Endodermal cell (in vitro differentiated cells): ENCODE data around the gene LMTK2. TPM values are rescaled to one million over a fixed set of nuclear protein-coding genes. Genes with fewer than 3 reads are reported as not detected.

Source experiments
- DNase-seq: peaks from one replicate; pipeline ENCODE4 v3.0.0-alpha.2; 2017
- H3K27ac ChIP-seq: 2 replicates; pipeline ENCODE4 v1.5.1; 2013; ENCODE audit warnings: mild to moderate bottlenecking, low read depth, low read length, moderate library complexity
- H3K27me3 ChIP-seq: 2 replicates; pipeline ENCODE4 v1.6.1; 2013; ENCODE audit warnings: mild to moderate bottlenecking, low read length, moderate library complexity; ENCODE audit not compliant: insufficient read depth, control insufficient read depth, poor library complexity, severe bottlenecking
- H3K36me3 ChIP-seq: 2 replicates; pipeline ENCODE4 v1.7.0; 2013; ENCODE audit warnings: mild to moderate bottlenecking, low read length, moderate library complexity; ENCODE audit not compliant: control insufficient read depth, insufficient read depth
- H3K4me1 ChIP-seq: one replicate; pipeline ENCODE4 v1.7.0; 2013; ENCODE audit warnings: low read length; ENCODE audit not compliant: control insufficient read depth, insufficient read depth
- H3K4me3 ChIP-seq: 2 replicates; pipeline ENCODE4 v1.5.1; 2013; ENCODE audit warnings: mild to moderate bottlenecking, low read length, moderate library complexity
- H3K9ac ChIP-seq: 2 replicates; pipeline ENCODE4 v1.6.1; 2013; ENCODE audit warnings: mild to moderate bottlenecking, low read length, moderate library complexity; ENCODE audit not compliant: poor library complexity, severe bottlenecking; ENCODE audit errors: extremely low read depth
- H3K9me3 ChIP-seq: 2 replicates; pipeline ENCODE4 v1.6.1; 2013; ENCODE audit warnings: mild to moderate bottlenecking, low read length, moderate library complexity; ENCODE audit not compliant: control insufficient read depth
- H3K27ac Mint-ChIP-seq: 2 replicates; pipeline ENCODE4 v1.8.0; 2020; ENCODE audit warnings: mixed read lengths
- H3K27me3 Mint-ChIP-seq: 2 replicates; pipeline ENCODE4 v1.8.0; 2021; ENCODE audit warnings: mild to moderate bottlenecking, mixed read lengths; ENCODE audit not compliant: insufficient read depth
- H3K36me3 Mint-ChIP-seq: 2 replicates; pipeline ENCODE4 v1.8.0; 2020; ENCODE audit warnings: low read depth, mixed read lengths
- H3K4me1 Mint-ChIP-seq: 2 replicates; pipeline ENCODE4 v1.8.0; 2020; ENCODE audit warnings: mixed read lengths
- H3K4me3 Mint-ChIP-seq: 2 replicates; pipeline ENCODE4 v1.8.0; 2020; ENCODE audit warnings: mild to moderate bottlenecking, moderate library complexity, mixed read lengths
- H3K9me3 Mint-ChIP-seq: 2 replicates; pipeline ENCODE4 v1.8.0; 2020; ENCODE audit warnings: mild to moderate bottlenecking, mixed read lengths
- WGBS, 2 experiments: methylation state at CpG; one replicate each; pipeline versions ENCODE4 v1.1.5 to v1.1.7; 2013; ENCODE audit warnings: missing lambda C conversion rate in 2 of 2, mixed read lengths in 1 of 2; ENCODE audit not compliant: insufficient coverage in 1 of 2, insufficient read length in 1 of 2; 5-methylcytosine and 5-hydroxymethylcytosine counted together
- total RNA-seq, 2 donors: library from RNA; stranded (reverse); fragmentation: NEBNext Ultra II Directional in 1 of 2; extraction: Animal tissue kit (Norgen Biotek cat#: 25700) in 1 of 2; gene quantifications; 2 replicates in 1 of 2; 3 replicates in 1 of 2; pipeline ENCODE4 v1.2.1, GENCODE V29; 2021
- TF ChIP-seq, protein P1 (sequence below): fragments of 200-600 bp; sonication (generic); conservative IDR thresholded peaks from 2 replicates; pipeline ENCODE4 v1.5.0; 2021; ENCODE audit warnings: antibody characterized with exemption, mild to moderate bottlenecking

LMTK2 gene
- total RNA-seq, 2 donors from 2014 or later: 23.5 to 25.6 TPM

DNA sequence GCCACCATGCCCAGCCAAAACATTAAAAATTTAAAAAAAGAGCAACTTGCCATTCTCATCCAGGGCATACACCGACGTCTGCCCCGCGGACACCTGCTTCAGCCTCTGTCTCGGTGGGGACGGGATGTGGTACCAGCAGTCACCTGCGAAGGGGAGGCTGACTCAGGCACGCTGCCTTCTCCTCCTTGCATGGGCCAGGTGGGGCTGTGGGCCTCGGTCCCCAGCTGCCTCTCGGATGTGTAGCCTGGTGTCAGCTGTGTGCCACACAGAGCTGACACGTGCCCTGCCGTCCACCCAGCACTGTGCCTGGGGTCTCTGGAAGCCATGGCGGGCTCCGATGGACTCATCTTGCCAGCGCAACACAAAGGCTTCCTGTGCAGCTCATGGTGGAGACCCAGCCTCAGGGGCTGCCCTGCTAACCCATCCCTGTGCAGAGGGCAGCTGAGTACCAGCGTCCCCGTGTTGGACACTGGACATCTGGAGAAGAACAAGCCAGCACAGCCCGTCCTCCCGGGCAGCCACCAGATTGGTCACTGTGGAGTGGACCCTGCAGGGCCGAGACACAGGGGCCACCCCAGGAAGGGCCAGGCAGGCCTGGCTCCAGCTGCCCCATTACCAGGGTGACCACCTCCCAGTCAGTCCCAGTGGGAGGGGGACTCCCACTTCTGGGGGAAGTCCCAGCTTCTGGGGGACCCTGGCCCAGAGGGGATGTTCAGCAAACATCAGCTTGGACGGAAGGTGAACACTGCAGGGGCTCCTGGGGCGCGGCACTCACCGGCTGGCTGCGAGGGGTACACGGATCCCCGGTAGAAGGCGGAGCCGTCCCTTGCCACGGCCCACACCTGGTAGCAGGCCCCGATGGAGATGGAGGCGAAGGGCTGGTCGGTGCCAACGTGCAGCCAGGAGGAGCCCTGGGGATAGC, 115.2 kb downstream of the LMTK2 start:
- H3K9me3 Mint-ChIP-seq: no peaks in the 10 kb centered on the region

DNA sequence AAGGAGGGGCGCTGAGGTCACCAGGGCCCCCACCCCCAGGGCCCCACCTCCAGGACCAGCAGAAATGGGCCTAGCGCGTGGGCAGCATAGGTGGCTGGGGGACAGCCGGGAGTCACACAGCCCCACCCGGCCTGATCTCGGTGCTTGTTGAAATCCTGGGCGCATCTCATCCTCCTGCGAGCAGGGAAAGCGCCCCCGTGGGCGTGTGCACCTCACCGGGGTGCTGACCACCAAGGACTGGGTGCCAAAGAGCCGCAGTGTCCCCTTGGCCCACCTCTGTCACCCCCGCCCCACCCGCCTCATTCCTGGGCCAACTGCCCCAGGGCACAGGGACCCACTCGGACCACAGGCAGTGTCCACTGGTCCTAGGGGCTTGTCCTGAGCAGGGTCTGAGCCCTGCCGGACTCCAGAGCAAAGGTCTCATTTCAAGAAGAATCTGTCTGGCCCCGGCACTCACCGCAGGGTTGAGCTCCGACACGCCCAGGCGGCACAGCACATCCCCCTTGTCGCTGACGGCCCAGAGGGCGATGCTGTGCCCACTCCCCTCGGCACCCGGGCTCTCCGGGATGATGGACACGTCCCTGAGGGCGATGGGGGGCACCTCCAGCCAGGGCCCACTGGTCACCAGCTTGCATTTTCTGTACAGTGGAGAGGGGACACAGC, 116.0 kb downstream of the LMTK2 start:
- H3K36me3 Mint-ChIP-seq: peaks cover 12% of the 10 kb centered on the region
- no peaks in the 10 kb centered on the region for H3K4me1 Mint-ChIP-seq
- Histone ChIP-seq H3K9ac (no peak overlapping the region), H3K36me3 (peaks cover 4% of the 10 kb centered on the region), H3K4me3 (no peak overlapping the region), H3K9me3 (no peaks in the 10 kb centered on the region), H3K4me1 (no peaks in the 10 kb centered on the region), H3K27me3 (no peaks in the 10 kb centered on the region), H3K27ac (no peak overlapping the region)
- WGBS, 2 experiments: 94 to 99% methylated on average over 19 to 30 of the region's 30 CpGs
- TF ChIP-seq, protein P1, sequence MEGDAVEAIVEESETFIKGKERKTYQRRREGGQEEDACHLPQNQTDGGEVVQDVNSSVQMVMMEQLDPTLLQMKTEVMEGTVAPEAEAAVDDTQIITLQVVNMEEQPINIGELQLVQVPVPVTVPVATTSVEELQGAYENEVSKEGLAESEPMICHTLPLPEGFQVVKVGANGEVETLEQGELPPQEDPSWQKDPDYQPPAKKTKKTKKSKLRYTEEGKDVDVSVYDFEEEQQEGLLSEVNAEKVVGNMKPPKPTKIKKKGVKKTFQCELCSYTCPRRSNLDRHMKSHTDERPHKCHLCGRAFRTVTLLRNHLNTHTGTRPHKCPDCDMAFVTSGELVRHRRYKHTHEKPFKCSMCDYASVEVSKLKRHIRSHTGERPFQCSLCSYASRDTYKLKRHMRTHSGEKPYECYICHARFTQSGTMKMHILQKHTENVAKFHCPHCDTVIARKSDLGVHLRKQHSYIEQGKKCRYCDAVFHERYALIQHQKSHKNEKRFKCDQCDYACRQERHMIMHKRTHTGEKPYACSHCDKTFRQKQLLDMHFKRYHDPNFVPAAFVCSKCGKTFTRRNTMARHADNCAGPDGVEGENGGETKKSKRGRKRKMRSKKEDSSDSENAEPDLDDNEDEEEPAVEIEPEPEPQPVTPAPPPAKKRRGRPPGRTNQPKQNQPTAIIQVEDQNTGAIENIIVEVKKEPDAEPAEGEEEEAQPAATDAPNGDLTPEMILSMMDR: no peak
- DNase-seq: no peak
- no peak overlapping the region for H3K27ac Mint-ChIP-seq
- no peak overlapping the region for H3K4me3 Mint-ChIP-seq
- no peaks in the 10 kb centered on the region for H3K27me3 Mint-ChIP-seq
- no peaks in the 10 kb centered on the region for H3K9me3 Mint-ChIP-seq

More for the DNA sequence above, 115.2 kb downstream of the LMTK2 start:
- Mint-ChIP-seq H3K27me3 (no peaks in the 10 kb centered on the region), H3K36me3 (peaks cover 8% of the 10 kb centered on the region), H3K4me1 (no peaks in the 10 kb centered on the region), H3K27ac (no peak overlapping the region), H3K4me3 (no peak overlapping the region)
- WGBS, 2 experiments: 94 to 96% methylated on average over 28 to 34 of the region's 34 CpGs
- peaks cover under 1% of the 10 kb centered on the region for H3K36me3 ChIP-seq
- TF ChIP-seq, protein P1: no peak
- DNase-seq: no peak
- H3K4me3 ChIP-seq: no peak overlapping the region
- no peaks in the 10 kb centered on the region for H3K4me1 ChIP-seq
- H3K27ac ChIP-seq: no peak overlapping the region
- no peaks in the 10 kb centered on the region for H3K9me3 ChIP-seq
- no peaks in the 10 kb centered on the region for H3K27me3 ChIP-seq
- H3K9ac ChIP-seq: no peak overlapping the region

DNA sequence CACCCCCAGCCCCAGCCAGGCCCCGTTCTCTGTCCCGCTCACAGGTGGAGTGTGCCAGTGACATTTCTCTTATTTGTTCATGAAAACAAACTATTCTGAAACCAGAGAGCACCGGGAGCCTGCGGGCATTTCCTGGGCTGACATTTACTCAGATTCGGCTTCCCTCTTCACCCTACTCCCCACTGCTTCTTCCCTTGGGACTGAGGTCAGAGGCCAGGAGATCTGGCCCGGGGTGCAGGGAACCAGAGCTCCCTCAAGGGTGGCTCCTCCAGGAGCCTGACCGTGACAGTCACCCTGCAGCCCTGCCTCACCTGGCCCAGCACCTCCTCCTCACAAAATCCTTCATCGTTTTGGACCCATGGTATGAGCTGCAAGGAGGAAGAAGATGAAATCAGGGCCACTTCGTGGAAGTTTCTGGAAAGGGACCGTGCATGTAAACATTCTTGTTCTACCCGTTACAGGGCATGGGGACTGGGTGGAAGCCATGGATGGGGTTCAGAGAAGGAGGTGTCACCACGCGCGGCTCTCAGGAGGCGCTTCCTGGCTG, 116.8 kb downstream of the LMTK2 start:
- H3K27me3 Mint-ChIP-seq: no peaks in the 10 kb centered on the region
- no peaks in the 10 kb centered on the region for H3K9me3 ChIP-seq
- TF ChIP-seq, protein P1: no peak
- H3K4me1 ChIP-seq: no peaks in the 10 kb centered on the region
- H3K27ac Mint-ChIP-seq: no peak overlapping the region
- H3K27ac ChIP-seq: no peak overlapping the region
- peaks cover 4% of the 10 kb centered on the region for H3K36me3 ChIP-seq
- H3K27me3 ChIP-seq: no peaks in the 10 kb centered on the region
- H3K4me1 Mint-ChIP-seq: no peaks in the 10 kb centered on the region
- DNase-seq: no peak
- H3K4me3 ChIP-seq: no peak overlapping the region
- no peak overlapping the region for H3K4me3 Mint-ChIP-seq
- no peaks in the 10 kb centered on the region for H3K9me3 Mint-ChIP-seq
- 90 to 97% methylated on average over 7 to 15 of the region's 15 CpGs for WGBS, 2 experiments
- peaks cover 12% of the 10 kb centered on the region for H3K36me3 Mint-ChIP-seq
- H3K9ac ChIP-seq: no peak overlapping the region
